Brain pericyte (primary cell): ENCODE results near the gene PAK4.

Source experiments
- DNase-seq: peaks from one replicate; pipeline ENCODE4 v3.0.0-alpha.2; 2012; ENCODE audit warnings: low read depth, low spot score

Gene PAK4

GRCh38 chr19:39165857-39166256 lies 40.3 kb downstream of the PAK4 start:
- no peak for DNase-seq

GRCh38 chr19:39166571-39167391 lies 41.2 kb downstream of the PAK4 start:
- no peak for DNase-seq

- DNase-seq, result no peak
These were observed 42.1 kb downstream of the PAK4 start for GRCh38 chr19:39167461-39168257.

- no peak for DNase-seq
These were observed 42.9 kb downstream of the PAK4 start for GRCh38 chr19:39168258-39169142.

- no peak for DNase-seq
These were observed 43.7 kb downstream of the PAK4 start for GRCh38 chr19:39169143-39169810.

GRCh38 chr19:39170386-39171231 lies 45.0 kb downstream of the PAK4 start:
- DNase-seq, result no peak

GRCh38 chr19:39171479-39172465 lies 46.2 kb downstream of the PAK4 start:
- peak; percentile 31 for DNase-seq

- no peak for DNase-seq
These were observed 47.3 kb downstream of the PAK4 start for GRCh38 chr19:39172700-39173501.

GRCh38 chr19:39173502-39173991 lies 48.0 kb downstream of the PAK4 start:
- no peak for DNase-seq

GRCh38 chr19:39174142-39174541 lies 48.6 kb downstream of the PAK4 start:
- no peak for DNase-seq

GRCh38 chr19:39174558-39175544 lies 49.3 kb downstream of the PAK4 start:
- DNase-seq, result no peak

- DNase-seq, result no peak
These were observed 50.0 kb downstream of the PAK4 start for GRCh38 chr19:39175564-39175963.

GRCh38 chr19:39177110-39177699 lies 51.6 kb downstream of the PAK4 start:
- no peak for DNase-seq

- DNase-seq, result no peak
These were observed 52.1 kb downstream of the PAK4 start for GRCh38 chr19:39177736-39178135.

GRCh38 chr19:39178296-39179006 lies 52.9 kb downstream of the PAK4 start:
- DNase-seq, result no peak

- DNase-seq, result no peak
These were observed 54.2 kb downstream of the PAK4 start for GRCh38 chr19:39179754-39180153.
